ENCODE measurements around the gene DCTN5. TPM values are rescaled to one million over a fixed set of nuclear protein-coding genes. Genes with fewer than 3 reads are reported as not detected.

Gene DCTN5
- total RNA-seq, 2 experiments from 2014 or later: 46.9 to 47.8 TPM

DNA sequence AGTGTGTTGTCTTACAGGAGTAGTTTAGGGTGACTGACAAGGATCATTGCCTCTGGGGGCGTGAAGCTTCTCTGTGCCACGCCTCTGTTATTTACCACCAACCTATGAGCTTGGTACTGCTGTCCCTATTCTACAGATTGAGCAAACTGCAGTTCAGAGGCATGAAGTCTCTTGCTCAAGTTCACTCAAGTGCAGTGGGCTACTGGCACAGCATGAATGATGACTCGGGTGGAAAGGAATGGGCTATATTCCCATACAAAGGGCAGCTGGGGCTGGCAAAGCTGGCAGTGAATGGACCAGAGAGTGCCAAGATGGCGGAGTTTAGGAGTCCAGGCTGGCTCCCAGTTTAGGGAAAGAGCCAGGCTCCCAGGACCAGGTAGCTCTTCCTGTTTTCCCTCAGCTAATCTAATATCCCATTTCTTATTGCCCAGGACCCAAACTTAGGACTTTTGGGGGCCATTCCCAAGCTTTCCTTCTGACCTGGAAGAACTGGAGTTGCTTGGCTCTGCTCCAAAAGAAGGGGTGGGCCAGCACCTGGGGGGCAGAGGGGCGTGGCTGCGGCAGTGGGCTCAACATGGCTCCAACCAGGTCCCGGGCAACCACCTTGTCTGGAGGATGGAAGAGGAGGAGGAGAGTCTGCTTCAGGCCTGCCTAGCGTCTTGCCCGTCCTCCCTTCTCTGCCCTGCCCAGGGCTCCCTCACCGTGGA lies 50.4 kb downstream of the DCTN5 start:
- Histone ChIP-seq H3K27ac (ENCODE audit: low read depth in 1 of 2, low read length in 2 of 2) (no peak overlapping the region), H3K9me3 (ENCODE audit: control insufficient read depth in 1 of 2, insufficient read depth in 1 of 2, low read length in 2 of 2) (no peaks in the 10 kb centered on the region), H3K36me3 (ENCODE audit: insufficient read depth, low read length) (peaks cover 35% of the 10 kb centered on the region), H3K27me3 (ENCODE audit: control insufficient read depth in 1 of 2, insufficient read depth in 2 of 2, low read length in 2 of 2) (no peaks in the 10 kb centered on the region), H3K4me3 (ENCODE audit: low read length) (no peak overlapping the region), H3K4me1 (ENCODE audit: insufficient read depth, low read length) (peaks cover 8% of the 10 kb centered on the region)
- ChIA-PET CTCF (no interaction called here), POLR2A (no interaction called here)
- Mint-ChIP-seq H3K27ac (no peak overlapping the region), H3K4me1 (ENCODE audit: low read depth) (peaks cover 5% of the 10 kb centered on the region), H3K9me3 (no peaks in the 10 kb centered on the region), H3K36me3 (ENCODE audit: low read depth) (peaks cover 39% of the 10 kb centered on the region), H3K27me3 (no peaks in the 10 kb centered on the region), H3K4me3 (no peak overlapping the region)
- TF ChIP-seq, protein P1, sequence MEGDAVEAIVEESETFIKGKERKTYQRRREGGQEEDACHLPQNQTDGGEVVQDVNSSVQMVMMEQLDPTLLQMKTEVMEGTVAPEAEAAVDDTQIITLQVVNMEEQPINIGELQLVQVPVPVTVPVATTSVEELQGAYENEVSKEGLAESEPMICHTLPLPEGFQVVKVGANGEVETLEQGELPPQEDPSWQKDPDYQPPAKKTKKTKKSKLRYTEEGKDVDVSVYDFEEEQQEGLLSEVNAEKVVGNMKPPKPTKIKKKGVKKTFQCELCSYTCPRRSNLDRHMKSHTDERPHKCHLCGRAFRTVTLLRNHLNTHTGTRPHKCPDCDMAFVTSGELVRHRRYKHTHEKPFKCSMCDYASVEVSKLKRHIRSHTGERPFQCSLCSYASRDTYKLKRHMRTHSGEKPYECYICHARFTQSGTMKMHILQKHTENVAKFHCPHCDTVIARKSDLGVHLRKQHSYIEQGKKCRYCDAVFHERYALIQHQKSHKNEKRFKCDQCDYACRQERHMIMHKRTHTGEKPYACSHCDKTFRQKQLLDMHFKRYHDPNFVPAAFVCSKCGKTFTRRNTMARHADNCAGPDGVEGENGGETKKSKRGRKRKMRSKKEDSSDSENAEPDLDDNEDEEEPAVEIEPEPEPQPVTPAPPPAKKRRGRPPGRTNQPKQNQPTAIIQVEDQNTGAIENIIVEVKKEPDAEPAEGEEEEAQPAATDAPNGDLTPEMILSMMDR (IDR thresholded peaks at IDR 0.05): no peak
- ATAC-seq (ENCODE audit: poor library complexity): no peak
- intact Hi-C loops (cut with DNase I, micrococcal nuclease): no loop called here
- DNase-seq: no peak

DNA sequence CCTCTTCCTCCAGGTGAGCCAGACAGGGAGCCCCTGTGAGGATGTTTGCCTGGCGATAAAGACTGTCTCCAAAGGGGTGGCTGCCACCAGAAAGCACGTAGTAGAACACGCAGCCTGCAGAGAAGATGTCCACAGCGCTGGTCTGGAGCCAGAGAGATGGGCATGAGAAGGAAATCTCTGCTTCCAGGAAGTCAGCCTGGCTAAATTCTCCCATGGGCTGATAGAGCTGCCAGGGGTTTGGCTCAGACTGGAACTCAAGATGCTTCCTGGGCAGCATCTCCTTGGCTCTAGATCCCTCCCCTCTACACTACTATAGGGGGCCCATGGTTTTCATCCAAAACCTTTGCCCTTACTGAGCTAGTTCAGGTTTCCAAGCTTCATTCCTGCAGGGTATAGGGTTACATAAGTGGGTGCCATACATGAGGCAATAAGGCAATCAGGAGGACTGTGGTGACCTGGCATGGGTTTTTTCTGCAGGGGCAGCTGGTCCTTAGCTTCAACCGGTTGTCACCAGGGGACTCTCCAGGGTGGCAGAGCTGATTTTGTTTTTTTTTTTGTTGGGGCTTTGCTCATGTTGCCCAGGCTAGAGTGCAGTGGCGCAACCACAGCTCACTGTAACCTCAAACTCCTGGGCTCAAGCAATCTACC lies 51.0 kb downstream of the DCTN5 start:
- Histone ChIP-seq H3K27ac (ENCODE audit: low read depth in 1 of 2, low read length in 2 of 2) (no peak overlapping the region), H3K36me3 (ENCODE audit: insufficient read depth, low read length) (peaks cover 30% of the 10 kb centered on the region), H3K4me1 (ENCODE audit: insufficient read depth, low read length) (peaks cover 8% of the 10 kb centered on the region), H3K9me3 (ENCODE audit: control insufficient read depth in 1 of 2, insufficient read depth in 1 of 2, low read length in 2 of 2) (no peaks in the 10 kb centered on the region), H3K27me3 (ENCODE audit: control insufficient read depth in 1 of 2, insufficient read depth in 2 of 2, low read length in 2 of 2) (no peaks in the 10 kb centered on the region), H3K4me3 (ENCODE audit: low read length) (no peak overlapping the region)
- Mint-ChIP-seq H3K4me3 (no peak overlapping the region), H3K4me1 (ENCODE audit: low read depth) (peaks cover 5% of the 10 kb centered on the region), H3K36me3 (ENCODE audit: low read depth) (peaks cover 32% of the 10 kb centered on the region), H3K9me3 (no peaks in the 10 kb centered on the region), H3K27me3 (no peaks in the 10 kb centered on the region), H3K27ac (no peak overlapping the region)
- POLR2A ChIA-PET: no interaction called here
- ATAC-seq (ENCODE audit: poor library complexity) (no peak), DNase-seq (no peak)
- CTCF ChIA-PET: no interaction called here
- TF ChIP-seq, protein P1 (IDR thresholded peaks at IDR 0.05): no peak
- intact Hi-C loops (cut with DNase I, micrococcal nuclease): no loop called here

DNA sequence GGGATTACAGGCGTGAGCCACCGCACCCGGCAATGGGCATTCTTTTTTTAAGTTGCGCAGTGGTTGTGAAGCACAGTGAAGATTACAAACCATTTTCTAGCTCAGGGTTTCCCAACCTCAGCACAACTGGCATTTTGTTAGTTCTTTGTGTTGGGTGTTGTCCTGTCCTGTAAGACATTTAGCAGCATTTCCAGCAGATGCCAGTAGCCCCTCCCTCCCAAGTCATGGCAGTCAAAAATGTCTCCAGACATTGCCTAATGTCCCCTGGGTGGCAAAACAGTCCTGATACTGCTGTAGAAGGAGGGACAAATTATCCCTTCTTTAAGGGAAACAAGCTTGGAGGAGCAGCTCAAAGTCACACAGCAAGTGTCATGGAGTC lies 53.0 kb downstream of the DCTN5 start:
- no peak overlapping the region for H3K27ac ChIP-seq (ENCODE audit: low read depth in 1 of 2, low read length in 2 of 2)
- H3K36me3 Mint-ChIP-seq (ENCODE audit: low read depth): peaks cover 13% of the 10 kb centered on the region
- CTCF ChIA-PET: no interaction called here
- ATAC-seq (ENCODE audit: poor library complexity) (no peak), DNase-seq (no peak)
- intact Hi-C loops (cut with DNase I, micrococcal nuclease): no loop called here
- no peaks in the 10 kb centered on the region for H3K27me3 Mint-ChIP-seq
- H3K4me3 ChIP-seq (ENCODE audit: low read length): no peak overlapping the region
- TF ChIP-seq, protein P1 (IDR thresholded peaks at IDR 0.05): no peak
- peaks cover 5% of the 10 kb centered on the region for H3K4me1 Mint-ChIP-seq (ENCODE audit: low read depth)
- peaks cover 14% of the 10 kb centered on the region for H3K36me3 ChIP-seq (ENCODE audit: insufficient read depth, low read length)
- H3K9me3 Mint-ChIP-seq: no peaks in the 10 kb centered on the region
- no peaks in the 10 kb centered on the region for H3K27me3 ChIP-seq (ENCODE audit: control insufficient read depth in 1 of 2, insufficient read depth in 2 of 2, low read length in 2 of 2)
- POLR2A ChIA-PET: no interaction called here
- H3K9me3 ChIP-seq (ENCODE audit: control insufficient read depth in 1 of 2, insufficient read depth in 1 of 2, low read length in 2 of 2): no peaks in the 10 kb centered on the region
- H3K4me1 ChIP-seq (ENCODE audit: insufficient read depth, low read length): peaks cover 14% of the 10 kb centered on the region
- no peak overlapping the region for H3K4me3 Mint-ChIP-seq
- H3K27ac Mint-ChIP-seq: no peak overlapping the region
